RWPE1 (cell line): ENCODE results near the gene DPRX.

ENCODE experiments used
- CTCF ChIA-PET: fragments of 350-600 bp; sonication (Branson Sonifier 250); formaldehyde crosslinking; extraction: SDS; loops from one replicate; lab custom pipeline; 2021; lab: Yijun Ruan, JAX
- POLR2A ChIA-PET: fragments of 400-600 bp; formaldehyde crosslinking; extraction: SDS; loops from one replicate; lab custom pipeline; 2020; ENCODE audit warnings: antibody characterized with exemption; ENCODE audit not compliant: low non-redundant PET; lab: Yijun Ruan, JAX
- DNase-seq: peaks from one replicate; pipeline ENCODE4 v3.0.0; 2012; ENCODE audit warnings: low spot score
- H3K27ac ChIP-seq: fragments of 450-650 bp; 2 replicates; pipeline ENCODE4 v1.5.1; 2017
- TF ChIP-seq, protein P1 (sequence below): fragments of 450-650 bp; conservative IDR thresholded peaks from 2 replicates; pipeline ENCODE4 v1.5.1; 2017; ENCODE audit warnings: low read depth, mild to moderate bottlenecking

DPRX gene

GRCh38 chr19:53597023-53597422, 34.8 kb upstream of the DPRX start:
- CTCF ChIA-PET = no interaction called here

GRCh38 chr19:53598361-53598760, 33.4 kb upstream of the DPRX start:
- no peak overlapping the region for H3K27ac ChIP-seq
- ChIA-PET POLR2A (no interaction called here), CTCF (no interaction called here)
- no peak for DNase-seq
- TF ChIP-seq, protein P1, sequence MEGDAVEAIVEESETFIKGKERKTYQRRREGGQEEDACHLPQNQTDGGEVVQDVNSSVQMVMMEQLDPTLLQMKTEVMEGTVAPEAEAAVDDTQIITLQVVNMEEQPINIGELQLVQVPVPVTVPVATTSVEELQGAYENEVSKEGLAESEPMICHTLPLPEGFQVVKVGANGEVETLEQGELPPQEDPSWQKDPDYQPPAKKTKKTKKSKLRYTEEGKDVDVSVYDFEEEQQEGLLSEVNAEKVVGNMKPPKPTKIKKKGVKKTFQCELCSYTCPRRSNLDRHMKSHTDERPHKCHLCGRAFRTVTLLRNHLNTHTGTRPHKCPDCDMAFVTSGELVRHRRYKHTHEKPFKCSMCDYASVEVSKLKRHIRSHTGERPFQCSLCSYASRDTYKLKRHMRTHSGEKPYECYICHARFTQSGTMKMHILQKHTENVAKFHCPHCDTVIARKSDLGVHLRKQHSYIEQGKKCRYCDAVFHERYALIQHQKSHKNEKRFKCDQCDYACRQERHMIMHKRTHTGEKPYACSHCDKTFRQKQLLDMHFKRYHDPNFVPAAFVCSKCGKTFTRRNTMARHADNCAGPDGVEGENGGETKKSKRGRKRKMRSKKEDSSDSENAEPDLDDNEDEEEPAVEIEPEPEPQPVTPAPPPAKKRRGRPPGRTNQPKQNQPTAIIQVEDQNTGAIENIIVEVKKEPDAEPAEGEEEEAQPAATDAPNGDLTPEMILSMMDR = no peak

More at GRCh38 chr19:53597023-53597422, 34.8 kb upstream of the DPRX start:
- POLR2A ChIA-PET = no interaction called here
- peak overlapping the region; percentile 69 for H3K27ac ChIP-seq
- no peak for DNase-seq
- TF ChIP-seq, protein P1 = no peak

- DNase-seq = no peak
- H3K27ac ChIP-seq = no peak overlapping the region
- ChIA-PET CTCF (no interaction called here), POLR2A (no interaction called here)
- TF ChIP-seq, protein P1 = no peak
These were observed 31.6 kb upstream of the DPRX start for GRCh38 chr19:53600217-53600616.

- ChIA-PET POLR2A (no interaction called here), CTCF (no interaction called here)
- TF ChIP-seq, protein P1 = no peak
- no peak overlapping the region for H3K27ac ChIP-seq
- DNase-seq = no peak
These were observed 25.8 kb upstream of the DPRX start for GRCh38 chr19:53606031-53606430.

DNA sequence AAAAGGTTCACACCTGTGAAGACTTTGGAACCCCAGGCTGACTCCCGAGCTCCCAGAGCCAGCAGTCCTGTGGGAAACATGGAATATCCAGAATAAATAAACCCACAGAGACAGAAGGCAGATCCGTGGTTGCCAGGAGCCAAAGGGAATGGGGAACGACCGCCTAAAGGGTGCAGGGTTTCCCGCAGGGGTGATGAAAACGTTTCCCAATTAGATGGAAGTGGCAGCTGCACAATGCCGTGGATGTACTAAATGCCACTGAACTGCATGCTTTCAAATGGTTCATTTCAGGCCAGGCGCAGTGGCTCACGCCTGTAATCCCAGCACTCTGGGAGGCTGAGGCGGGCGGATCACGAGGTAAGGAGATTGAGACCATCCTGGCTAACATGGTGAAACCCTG, 23.4 kb upstream of the DPRX start:
- ChIA-PET CTCF (interaction anchor here (0.6 kb wide), 1 partner anchor 169 kb away, joined by 7 read pairs; no protein-coding TSS in a partner anchor), POLR2A (no interaction called here)
- TF ChIP-seq, protein P1 = no peak
- no peak overlapping the region for H3K27ac ChIP-seq
- no peak for DNase-seq

- ChIA-PET POLR2A (no interaction called here), CTCF (interaction anchor here (0.6 to 0.7 kb wide), 2 partner anchors 76 to 163 kb away, joined by 3 read pairs; no protein-coding TSS in a partner anchor)
- TF ChIP-seq, protein P1 = no peak
- no peak for DNase-seq
- H3K27ac ChIP-seq = no peak overlapping the region
These were observed 18.9 kb upstream of the DPRX start for GRCh38 chr19:53612762-53613526.
